Measurements from ENCODE around the gene ATP6V0B.

DNA sequence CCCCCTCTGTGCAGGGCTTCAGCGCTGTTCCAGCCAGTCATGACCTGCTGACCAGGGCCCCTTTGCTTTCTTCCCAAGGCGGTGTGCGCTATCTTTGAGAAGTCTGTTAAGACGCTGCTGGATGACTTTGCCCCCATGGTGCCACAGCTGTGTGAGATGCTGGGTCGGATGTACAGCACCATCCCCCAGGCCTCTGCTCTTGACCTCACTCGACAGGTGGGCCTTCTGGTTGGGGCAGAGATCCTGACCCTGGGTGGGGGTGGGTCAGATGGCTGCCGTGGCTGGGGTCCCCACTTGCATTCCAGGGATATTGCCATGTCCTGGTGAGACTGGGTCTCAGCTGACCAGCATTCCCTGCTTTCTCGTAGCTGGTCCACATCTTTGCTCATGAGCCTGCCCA lies 14.0 kb upstream of the ATP6V0B start:
- no peak for TF ChIP-seq ZFX (IDR thresholded peaks at IDR 0.05; ENCODE audit: borderline replicate concordance)
- TF ChIP-seq, protein P1, sequence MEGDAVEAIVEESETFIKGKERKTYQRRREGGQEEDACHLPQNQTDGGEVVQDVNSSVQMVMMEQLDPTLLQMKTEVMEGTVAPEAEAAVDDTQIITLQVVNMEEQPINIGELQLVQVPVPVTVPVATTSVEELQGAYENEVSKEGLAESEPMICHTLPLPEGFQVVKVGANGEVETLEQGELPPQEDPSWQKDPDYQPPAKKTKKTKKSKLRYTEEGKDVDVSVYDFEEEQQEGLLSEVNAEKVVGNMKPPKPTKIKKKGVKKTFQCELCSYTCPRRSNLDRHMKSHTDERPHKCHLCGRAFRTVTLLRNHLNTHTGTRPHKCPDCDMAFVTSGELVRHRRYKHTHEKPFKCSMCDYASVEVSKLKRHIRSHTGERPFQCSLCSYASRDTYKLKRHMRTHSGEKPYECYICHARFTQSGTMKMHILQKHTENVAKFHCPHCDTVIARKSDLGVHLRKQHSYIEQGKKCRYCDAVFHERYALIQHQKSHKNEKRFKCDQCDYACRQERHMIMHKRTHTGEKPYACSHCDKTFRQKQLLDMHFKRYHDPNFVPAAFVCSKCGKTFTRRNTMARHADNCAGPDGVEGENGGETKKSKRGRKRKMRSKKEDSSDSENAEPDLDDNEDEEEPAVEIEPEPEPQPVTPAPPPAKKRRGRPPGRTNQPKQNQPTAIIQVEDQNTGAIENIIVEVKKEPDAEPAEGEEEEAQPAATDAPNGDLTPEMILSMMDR (IDR thresholded peaks at IDR 0.05) = no peak

Measured in 22Rv1 (cell line).